GM20000 (cell line): ENCODE measurements around the gene PCDHB6.
"Not testable (repeated sequence)": the region's sequence is repeated elsewhere in the genome, so short reads cannot be mapped to it uniquely, and the experiment has no call there.

ENCODE experiments used
- DNase-seq: peaks from one replicate; pipeline ENCODE4 v3.0.0; 2012; ENCODE audit warnings: low spot score
- TF ChIP-seq, protein P1 (sequence below): IDR thresholded peaks from 2 replicates; pipeline ENCODE4 v1.5.1; 2012; ENCODE audit warnings: mild to moderate bottlenecking, control low read depth; ENCODE audit errors: extremely low read depth, missing control alignments

Gene PCDHB6

GRCh38 chr5:141149812-141150211 lies at the start of gene PCDHB6:
Gene PCDHB6 (plus strand): TSS chr5:141150057. CDS start chr5:141150258, 201 bp downstream.
- TF ChIP-seq, protein P1, sequence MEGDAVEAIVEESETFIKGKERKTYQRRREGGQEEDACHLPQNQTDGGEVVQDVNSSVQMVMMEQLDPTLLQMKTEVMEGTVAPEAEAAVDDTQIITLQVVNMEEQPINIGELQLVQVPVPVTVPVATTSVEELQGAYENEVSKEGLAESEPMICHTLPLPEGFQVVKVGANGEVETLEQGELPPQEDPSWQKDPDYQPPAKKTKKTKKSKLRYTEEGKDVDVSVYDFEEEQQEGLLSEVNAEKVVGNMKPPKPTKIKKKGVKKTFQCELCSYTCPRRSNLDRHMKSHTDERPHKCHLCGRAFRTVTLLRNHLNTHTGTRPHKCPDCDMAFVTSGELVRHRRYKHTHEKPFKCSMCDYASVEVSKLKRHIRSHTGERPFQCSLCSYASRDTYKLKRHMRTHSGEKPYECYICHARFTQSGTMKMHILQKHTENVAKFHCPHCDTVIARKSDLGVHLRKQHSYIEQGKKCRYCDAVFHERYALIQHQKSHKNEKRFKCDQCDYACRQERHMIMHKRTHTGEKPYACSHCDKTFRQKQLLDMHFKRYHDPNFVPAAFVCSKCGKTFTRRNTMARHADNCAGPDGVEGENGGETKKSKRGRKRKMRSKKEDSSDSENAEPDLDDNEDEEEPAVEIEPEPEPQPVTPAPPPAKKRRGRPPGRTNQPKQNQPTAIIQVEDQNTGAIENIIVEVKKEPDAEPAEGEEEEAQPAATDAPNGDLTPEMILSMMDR = no peak
- DNase-seq = no peak

DNA sequence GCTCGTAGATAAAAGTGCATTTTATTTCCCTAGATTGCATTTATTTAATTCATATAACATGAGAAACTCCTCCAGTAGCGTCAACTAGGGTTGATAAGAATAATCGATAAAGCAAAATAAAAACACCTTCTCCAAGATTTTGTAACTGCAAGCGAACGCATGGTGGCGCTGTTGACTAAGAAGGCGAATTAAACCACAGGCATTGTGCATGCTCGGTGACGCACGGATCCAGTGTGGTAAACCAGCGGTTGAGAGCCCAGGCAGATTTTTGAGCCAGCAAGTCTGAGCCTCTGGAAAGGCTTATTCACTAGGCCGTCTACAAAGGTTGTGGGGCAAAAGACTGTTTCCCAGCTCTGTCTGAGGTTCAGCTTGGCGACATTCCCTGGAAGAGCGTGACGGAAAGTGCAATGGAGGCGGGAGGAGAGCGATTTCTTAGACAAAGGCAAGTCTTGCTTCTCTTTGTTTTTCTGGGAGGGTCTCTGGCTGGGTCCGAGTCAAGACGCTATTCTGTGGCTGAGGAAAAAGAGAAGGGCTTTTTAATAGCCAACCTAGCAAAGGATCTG lies 49.5 kb upstream of the PCDHB6 start, which contains the start of gene PCDHB3:
PCDHB3 (plus strand) TSS at position 231 of the 563 bp plus-strand sequence; CDS start at position 408, 177 bp downstream.
- DNase-seq = no peak
- TF ChIP-seq, protein P1 = no peak

DNA sequence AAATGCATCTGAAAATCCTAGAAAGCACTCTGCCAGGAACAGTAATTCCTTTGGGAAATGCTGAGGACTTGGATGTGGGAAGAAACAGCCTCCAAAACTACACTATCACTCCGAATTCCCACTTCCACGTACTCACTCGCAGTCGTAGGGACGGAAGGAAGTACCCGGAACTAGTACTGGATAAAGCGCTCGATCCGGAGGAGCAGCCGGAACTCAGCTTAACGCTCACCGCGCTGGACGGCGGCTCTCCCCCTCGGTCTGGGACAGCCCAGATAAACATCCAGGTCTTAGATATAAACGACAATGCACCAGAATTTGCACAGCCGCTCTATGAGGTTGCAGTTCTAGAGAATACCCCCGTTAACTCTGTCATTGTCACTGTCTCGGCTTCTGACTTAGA lies 48.8 kb upstream of the PCDHB6 start:
- no peak for DNase-seq
- TF ChIP-seq, protein P1 = no peak

- DNase-seq = not testable (repeated sequence)
Observed at GRCh38 chr5:141102070-141102469, 47.8 kb upstream of the PCDHB6 start.

GRCh38 chr5:141102471-141102870 lies 47.4 kb upstream of the PCDHB6 start:
- not testable (repeated sequence) for DNase-seq

DNA sequence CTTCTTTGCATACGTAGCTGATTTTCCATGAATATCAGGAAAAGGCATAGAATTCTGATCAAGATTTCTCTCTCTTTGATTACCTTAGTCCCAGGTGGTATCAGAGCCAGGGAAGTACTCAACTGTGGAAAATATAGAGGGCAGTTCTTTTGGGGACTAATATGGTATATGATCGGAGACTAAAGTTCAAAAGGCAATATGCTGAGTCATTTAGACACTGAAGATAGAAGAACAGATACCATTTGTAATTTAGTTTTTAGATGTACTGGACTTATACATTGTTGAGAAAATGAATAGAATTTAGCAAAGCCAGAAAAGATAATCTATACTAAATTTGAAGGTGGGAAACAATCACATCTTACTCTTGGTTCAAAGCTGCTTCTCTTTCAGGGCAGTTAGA lies 44.5 kb upstream of the PCDHB6 start:
- TF ChIP-seq, protein P1 = no peak
- no peak for DNase-seq

- TF ChIP-seq, protein P1 = no peak
- no peak for DNase-seq
Observed at GRCh38 chr5:141119250-141119649, 30.6 kb upstream of the PCDHB6 start.

- no peak for DNase-seq
- TF ChIP-seq, protein P1 = no peak
Observed at GRCh38 chr5:141121563-141121962, 28.3 kb upstream of the PCDHB6 start, which contains the start of gene PCDHB4. Gene PCDHB4 (plus strand): TSS chr5:141121818. CDS start chr5:141121999, 181 bp downstream.
